ENCODE measurements around the gene NUDT16L1. TPM values are rescaled to one million over a fixed set of nuclear protein-coding genes. Genes with fewer than 3 reads are reported as not detected.

NUDT16L1 gene
- polyA plus RNA-seq, 3 donors = 33.1 to 42.0 (median 38.4) TPM

GRCh38 chr16:4663777-4664465 lies 29.4 kb upstream of the NUDT16L1 start:
- no peak for DNase-seq (ENCODE audit: low read depth in 3 of 3, low spot score in 2 of 3)

- DNase-seq (ENCODE audit: low read depth in 3 of 3, low spot score in 2 of 3) = no peak
Measured at GRCh38 chr16:4664538-4665418, 28.6 kb upstream of the NUDT16L1 start.

- DNase-seq (ENCODE audit: low read depth in 3 of 3, low spot score in 2 of 3) = no peak
Measured at GRCh38 chr16:4666537-4667202, 26.7 kb upstream of the NUDT16L1 start.

GRCh38 chr16:4667203-4667963 lies 26.0 kb upstream of the NUDT16L1 start:
- DNase-seq (ENCODE audit: low read depth in 3 of 3, low spot score in 2 of 3) = no peak

- DNase-seq (ENCODE audit: low read depth in 3 of 3, low spot score in 2 of 3) = no peak
Measured at GRCh38 chr16:4668313-4668960, 24.9 kb upstream of the NUDT16L1 start.

GRCh38 chr16:4673387-4674046 lies 19.8 kb upstream of the NUDT16L1 start:
- DNase-seq (ENCODE audit: low read depth in 3 of 3, low spot score in 2 of 3) = no peak

- no peak for DNase-seq (ENCODE audit: low read depth in 3 of 3, low spot score in 2 of 3)
Measured at GRCh38 chr16:4674926-4675530, 18.3 kb upstream of the NUDT16L1 start.

GRCh38 chr16:4675864-4676786 lies 17.2 kb upstream of the NUDT16L1 start:
- DNase-seq (ENCODE audit: low read depth in 3 of 3, low spot score in 2 of 3) = no peak

GRCh38 chr16:4676831-4677230 lies 16.5 kb upstream of the NUDT16L1 start:
- no peak for DNase-seq (ENCODE audit: low read depth in 3 of 3, low spot score in 2 of 3)

GRCh38 chr16:4677390-4677789 lies 16.0 kb upstream of the NUDT16L1 start:
- DNase-seq (ENCODE audit: low read depth in 3 of 3, low spot score in 2 of 3) = no peak

- no peak for DNase-seq (ENCODE audit: low read depth in 3 of 3, low spot score in 2 of 3)
Measured at GRCh38 chr16:4677994-4678393, 15.4 kb upstream of the NUDT16L1 start.

- no peak for DNase-seq (ENCODE audit: low read depth in 3 of 3, low spot score in 2 of 3)
Measured at GRCh38 chr16:4678596-4678995, 14.8 kb upstream of the NUDT16L1 start.

GRCh38 chr16:4679156-4679849 lies 14.1 kb upstream of the NUDT16L1 start:
- DNase-seq (ENCODE audit: low read depth in 3 of 3, low spot score in 2 of 3) = no peak

GRCh38 chr16:4679850-4680636 lies 13.3 kb upstream of the NUDT16L1 start:
- no peak for DNase-seq (ENCODE audit: low read depth in 3 of 3, low spot score in 2 of 3)

- no peak for DNase-seq (ENCODE audit: low read depth in 3 of 3, low spot score in 2 of 3)
Measured at GRCh38 chr16:4680673-4681470, 12.5 kb upstream of the NUDT16L1 start.

GRCh38 chr16:4681471-4682083 lies 11.8 kb upstream of the NUDT16L1 start:
- DNase-seq (ENCODE audit: low read depth in 3 of 3, low spot score in 2 of 3) = no peak

All from right renal cortex interstitium (tissue), 3 donors.